ENCODE measurements around the gene HMG20A. TPM values are rescaled to one million over a fixed set of nuclear protein-coding genes. Genes with fewer than 3 reads are reported as not detected.

The HMG20A gene
- total and polyA plus RNA-seq, 2 of the 13 experiments (the other 11 are each of a cell fraction or from before 2014, with no cell fraction given) = 28.0 to 35.2 TPM

DNA sequence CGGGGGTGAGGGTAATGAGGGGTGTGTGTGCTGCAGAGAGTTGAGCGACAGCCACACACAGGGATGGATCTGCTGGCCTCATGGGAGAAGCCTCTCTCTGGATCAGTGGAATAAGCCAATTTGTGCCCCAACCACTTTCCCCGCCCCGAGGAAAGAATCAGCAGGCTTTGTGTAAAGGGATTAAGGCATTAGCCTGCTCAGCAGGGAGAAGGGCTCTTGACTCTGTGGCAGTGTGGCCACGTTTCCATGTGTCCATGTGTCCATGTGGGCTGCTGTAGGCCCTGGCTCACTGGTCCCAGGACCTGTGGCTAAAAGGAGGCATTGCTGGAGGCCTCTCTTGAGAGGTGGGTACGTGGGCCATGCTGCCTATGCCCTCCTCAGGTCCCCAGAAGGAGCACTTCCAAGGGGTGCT is 104.7 kb downstream of the HMG20A start:
- no TSS peak for BruUV-seq (replicated peaks)
- H2AFZ ChIP-seq (ENCODE audit: low read length) = no peak overlapping the region
- TF ChIP-seq, protein P1, sequence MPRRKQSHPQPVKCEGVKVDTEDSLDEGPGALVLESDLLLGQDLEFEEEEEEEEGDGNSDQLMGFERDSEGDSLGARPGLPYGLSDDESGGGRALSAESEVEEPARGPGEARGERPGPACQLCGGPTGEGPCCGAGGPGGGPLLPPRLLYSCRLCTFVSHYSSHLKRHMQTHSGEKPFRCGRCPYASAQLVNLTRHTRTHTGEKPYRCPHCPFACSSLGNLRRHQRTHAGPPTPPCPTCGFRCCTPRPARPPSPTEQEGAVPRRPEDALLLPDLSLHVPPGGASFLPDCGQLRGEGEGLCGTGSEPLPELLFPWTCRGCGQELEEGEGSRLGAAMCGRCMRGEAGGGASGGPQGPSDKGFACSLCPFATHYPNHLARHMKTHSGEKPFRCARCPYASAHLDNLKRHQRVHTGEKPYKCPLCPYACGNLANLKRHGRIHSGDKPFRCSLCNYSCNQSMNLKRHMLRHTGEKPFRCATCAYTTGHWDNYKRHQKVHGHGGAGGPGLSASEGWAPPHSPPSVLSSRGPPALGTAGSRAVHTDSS (CRISPR knock-in tag; conservative IDR thresholded peaks at IDR 0.05) = no peak
- TF ChIP-seq ZNF776 (CRISPR knock-in tag; IDR thresholded peaks at IDR 0.05) (no peak), PCBP2 (optimal IDR thresholded peaks at IDR 0.05; ENCODE audit: low read depth, low read length, poor library complexity, severe bottlenecking) (no peak), FOXJ3 (CRISPR knock-in tag; IDR thresholded peaks at IDR 0.05; ENCODE audit: borderline replicate concordance) (no peak), PLRG1 (conservative IDR thresholded peaks at IDR 0.05) (no peak), ZNF543 (CRISPR knock-in tag; IDR thresholded peaks at IDR 0.05) (no peak)
- H3K4me2 ChIP-seq (ENCODE audit: low read depth, low read length) = no peak overlapping the region
- no peaks in the 10 kb centered on the region for H3K27me3 ChIP-seq (ENCODE audit: control insufficient read depth in 1 of 2, insufficient read depth in 2 of 2, low read length in 2 of 2)
- no peak overlapping the region for H3K9ac ChIP-seq (ENCODE audit: insufficient read depth, low read depth, low read length)
- CTCF ChIA-PET (ENCODE audit: low intra/inter-chr PET ratio, low total read pairs) = no interaction called here
- DNase-seq (ENCODE audit: low spot score) = no peak
- in situ Hi-C loops (cut with HindIII; ENCODE audit: extremely low pct_ligation_motif_present, low pct_unique_long_range_greater_than_20kb) (no loop called here), intact Hi-C loops (cut with micrococcal nuclease; ENCODE audit: unreplicated experiment) (no loop called here)
- H3K4me3 ChIP-seq (replicated peaks in 1 of 3; ENCODE audit: insufficient read depth in 1 of 3, low read depth in 2 of 3, low read length in 3 of 3) = no peak overlapping the region
- H3K36me3 ChIP-seq (replicated peaks in 1 of 2; ENCODE audit: control insufficient read depth in 1 of 2, insufficient read depth in 2 of 2, low read length in 2 of 2) = no peaks in the 10 kb centered on the region
- H3K9me3 ChIP-seq (ENCODE audit: low read length) = no peaks in the 10 kb centered on the region
- POLR2A ChIA-PET = no interaction called here
- WGBS (ENCODE audit: low lambda C conversion rate) = 63% methylated on average over 3 of the region's 6 CpGs
- H3K4me1 ChIP-seq (ENCODE audit: insufficient read depth, low read length) = peaks cover 42% of the 10 kb centered on the region
- no peak overlapping the region for H3K27ac ChIP-seq (ENCODE audit: extremely low read length, insufficient read depth, low read length)
- no peak for FAIRE-seq
- H3K79me2 ChIP-seq (ENCODE audit: insufficient read depth, low read length) = no peaks in the 10 kb centered on the region
- ATAC-seq = no peak
- H4K20me1 ChIP-seq (ENCODE audit: insufficient read depth, low read length) = no peaks in the 10 kb centered on the region

DNA sequence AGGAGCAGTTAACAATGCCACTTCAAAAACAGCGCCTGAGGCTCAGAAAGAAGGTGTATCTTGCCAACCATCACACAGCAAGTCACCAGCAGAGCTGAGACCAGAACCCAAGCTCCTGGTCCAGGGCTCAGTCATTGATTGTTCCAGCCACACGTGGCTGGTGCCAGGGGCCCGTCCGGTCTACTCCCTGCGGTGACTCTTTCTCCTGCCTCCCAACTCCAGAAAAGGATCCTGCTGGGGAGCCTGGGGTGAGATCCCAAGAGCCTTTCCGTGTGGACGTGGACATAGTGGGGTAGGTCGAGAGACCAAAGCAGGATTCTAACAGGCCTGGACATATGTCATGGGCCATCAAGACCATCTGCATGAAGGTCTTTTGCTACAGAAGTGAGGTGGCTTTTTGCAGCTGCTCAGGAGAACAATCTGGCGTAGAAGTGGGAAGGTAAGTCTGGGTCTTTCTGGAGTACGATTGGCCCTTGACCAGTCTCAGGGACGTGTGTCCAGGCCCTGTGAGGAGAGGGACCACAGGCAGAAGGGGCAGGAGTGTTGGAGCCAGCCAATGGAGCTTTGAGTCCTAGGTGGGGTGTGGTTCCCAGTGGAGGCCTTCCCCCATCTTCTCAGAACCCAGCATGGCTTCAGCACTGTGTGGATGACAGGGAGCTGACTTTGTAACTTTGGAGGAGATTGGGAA is 105.4 kb downstream of the HMG20A start:
- ATAC-seq (no peak), DNase-seq (ENCODE audit: low spot score) (no peak), FAIRE-seq (no peak)
- Histone ChIP-seq H3K9me3 (ENCODE audit: low read length) (no peaks in the 10 kb centered on the region), H2AFZ (ENCODE audit: low read length) (no peak overlapping the region), H3K9ac (ENCODE audit: insufficient read depth, low read depth, low read length) (no peak overlapping the region), H4K20me1 (ENCODE audit: insufficient read depth, low read length) (no peaks in the 10 kb centered on the region), H3K79me2 (ENCODE audit: insufficient read depth, low read length) (no peaks in the 10 kb centered on the region), H3K36me3 (replicated peaks in 1 of 2; ENCODE audit: control insufficient read depth in 1 of 2, insufficient read depth in 2 of 2, low read length in 2 of 2) (no peaks in the 10 kb centered on the region), H3K27me3 (ENCODE audit: control insufficient read depth in 1 of 2, insufficient read depth in 2 of 2, low read length in 2 of 2) (no peaks in the 10 kb centered on the region), H3K4me1 (ENCODE audit: insufficient read depth, low read length) (peaks cover 49% of the 10 kb centered on the region), H3K4me2 (ENCODE audit: low read depth, low read length) (no peak overlapping the region), H3K4me3 (replicated peaks in 1 of 3; ENCODE audit: insufficient read depth in 1 of 3, low read depth in 2 of 3, low read length in 3 of 3) (no peak overlapping the region), H3K27ac (ENCODE audit: extremely low read length, insufficient read depth, low read length) (no peak overlapping the region)
- ChIA-PET CTCF (ENCODE audit: low intra/inter-chr PET ratio, low total read pairs) (no interaction called here), POLR2A (interaction anchor here (3.0 to 3.8 kb wide), 2 partner anchors 17 to 18 kb away, joined by 11 to 19 read pairs; no protein-coding TSS in a partner anchor)
- in situ Hi-C loops (cut with HindIII; ENCODE audit: extremely low pct_ligation_motif_present, low pct_unique_long_range_greater_than_20kb) = no loop called here
- 91% methylated on average over 11 of the region's 11 CpGs for WGBS (ENCODE audit: low lambda C conversion rate)
- intact Hi-C loops (cut with micrococcal nuclease; ENCODE audit: unreplicated experiment) = no loop called here
- no TSS peak for BruUV-seq (replicated peaks)
- TF ChIP-seq, protein P2, sequence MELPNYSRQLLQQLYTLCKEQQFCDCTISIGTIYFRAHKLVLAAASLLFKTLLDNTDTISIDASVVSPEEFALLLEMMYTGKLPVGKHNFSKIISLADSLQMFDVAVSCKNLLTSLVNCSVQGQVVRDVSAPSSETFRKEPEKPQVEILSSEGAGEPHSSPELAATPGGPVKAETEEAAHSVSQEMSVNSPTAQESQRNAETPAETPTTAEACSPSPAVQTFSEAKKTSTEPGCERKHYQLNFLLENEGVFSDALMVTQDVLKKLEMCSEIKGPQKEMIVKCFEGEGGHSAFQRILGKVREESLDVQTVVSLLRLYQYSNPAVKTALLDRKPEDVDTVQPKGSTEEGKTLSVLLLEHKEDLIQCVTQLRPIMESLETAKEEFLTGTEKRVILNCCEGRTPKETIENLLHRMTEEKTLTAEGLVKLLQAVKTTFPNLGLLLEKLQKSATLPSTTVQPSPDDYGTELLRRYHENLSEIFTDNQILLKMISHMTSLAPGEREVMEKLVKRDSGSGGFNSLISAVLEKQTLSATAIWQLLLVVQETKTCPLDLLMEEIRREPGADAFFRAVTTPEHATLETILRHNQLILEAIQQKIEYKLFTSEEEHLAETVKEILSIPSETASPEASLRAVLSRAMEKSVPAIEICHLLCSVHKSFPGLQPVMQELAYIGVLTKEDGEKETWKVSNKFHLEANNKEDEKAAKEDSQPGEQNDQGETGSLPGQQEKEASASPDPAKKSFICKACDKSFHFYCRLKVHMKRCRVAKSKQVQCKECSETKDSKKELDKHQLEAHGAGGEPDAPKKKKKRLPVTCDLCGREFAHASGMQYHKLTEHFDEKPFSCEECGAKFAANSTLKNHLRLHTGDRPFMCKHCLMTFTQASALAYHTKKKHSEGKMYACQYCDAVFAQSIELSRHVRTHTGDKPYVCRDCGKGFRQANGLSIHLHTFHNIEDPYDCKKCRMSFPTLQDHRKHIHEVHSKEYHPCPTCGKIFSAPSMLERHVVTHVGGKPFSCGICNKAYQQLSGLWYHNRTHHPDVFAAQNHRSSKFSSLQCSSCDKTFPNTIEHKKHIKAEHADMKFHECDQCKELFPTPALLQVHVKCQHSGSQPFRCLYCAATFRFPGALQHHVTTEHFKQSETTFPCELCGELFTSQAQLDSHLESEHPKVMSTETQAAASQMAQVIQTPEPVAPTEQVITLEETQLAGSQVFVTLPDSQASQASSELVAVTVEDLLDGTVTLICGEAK (IDR thresholded peaks at IDR 0.05) = no peak
- TF ChIP-seq, protein P2 (CRISPR knock-in tag; IDR thresholded peaks at IDR 0.05) = no peak

All from HepG2 (cell line).